ENCODE measurements around the gene MCU. TPM values are rescaled to one million over a fixed set of nuclear protein-coding genes. Genes with fewer than 3 reads are reported as not detected.

MCU gene
- total RNA-seq, 1 donor from 2014 or later: 15.4 TPM

- DNase-seq (ENCODE audit: low spot score): no peak
Observed at GRCh38 chr10:72935361-72935760, 243.4 kb downstream of the MCU start.

Small RNA genes lying within 50 kb of the gene (microRNA-seq; reads per million reads assigned to microRNA genes)
- not detected for gene MIR4676 (ENCODE audit: borderline number of aligned reads)

Other genes with a start within 250 kb of the MCU start
- gene MICU1, start 66.1 kb upstream of the MCU start, total RNA-seq: 43.7 TPM
- not detected for gene OIT3, start 201.6 kb downstream of the MCU start, total RNA-seq